ENCODE measurements around the gene PTPN14.

GRCh38 chr1:214445831-214446614, 105.4 kb downstream of the PTPN14 start:
- TF ChIP-seq CTCF (IDR thresholded peaks at IDR 0.05; ENCODE audit: low read depth, low read length): no peak
- TF ChIP-seq EZH2phosphoT487 (IDR thresholded peaks at IDR 0.05; ENCODE audit: low read depth): no peak
